Dermis lymphatic vessel endothelial cell (primary cell): ENCODE measurements around the gene ELSPBP1. TPM values are rescaled to one million over a fixed set of nuclear protein-coding genes. Genes with fewer than 3 reads are reported as not detected.

Experiments
- total RNA-seq: library from RNA; depleted of rRNA; stranded (reverse); fragments of >200 nt; gene quantifications from 2 replicates; pipeline ENCODE4 v1.2.1, GENCODE V29; 2014

Gene ELSPBP1
- total RNA-seq, result not detected in 2 replicates

GRCh38 chr19:47994209-47994802, at the start of gene ELSPBP1:
Gene ELSPBP1, plus strand, starts transcription at chr19:47994632. Its CDS starts 14,036 bp downstream, at chr19:48008668.

DNA sequence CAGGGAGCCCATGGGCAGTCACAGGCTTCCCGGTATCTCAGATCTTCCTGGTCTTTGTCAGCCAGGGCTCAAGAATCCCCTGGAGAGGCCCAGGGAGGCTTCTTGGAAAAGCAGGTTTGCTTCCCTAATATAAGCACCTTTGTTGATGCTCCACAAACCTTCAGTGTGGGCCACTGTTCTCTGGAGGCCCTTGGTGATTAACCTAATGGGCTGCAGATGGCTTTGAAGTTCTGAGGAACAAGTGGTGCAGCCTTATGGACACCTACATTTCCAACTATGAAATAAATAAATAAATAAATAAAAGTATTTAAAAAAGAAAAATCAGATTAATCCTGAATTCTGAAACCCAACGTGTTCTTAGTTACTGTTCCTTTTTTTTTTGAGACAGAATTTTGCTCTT, 2.4 kb upstream of the ELSPBP1 start, which contains the start of gene BSPH1:
TSS of gene BSPH1 (minus strand) at position 101 of the 400 bp plus-strand sequence. CDS start at position 12, 89 bp downstream.

DNA sequence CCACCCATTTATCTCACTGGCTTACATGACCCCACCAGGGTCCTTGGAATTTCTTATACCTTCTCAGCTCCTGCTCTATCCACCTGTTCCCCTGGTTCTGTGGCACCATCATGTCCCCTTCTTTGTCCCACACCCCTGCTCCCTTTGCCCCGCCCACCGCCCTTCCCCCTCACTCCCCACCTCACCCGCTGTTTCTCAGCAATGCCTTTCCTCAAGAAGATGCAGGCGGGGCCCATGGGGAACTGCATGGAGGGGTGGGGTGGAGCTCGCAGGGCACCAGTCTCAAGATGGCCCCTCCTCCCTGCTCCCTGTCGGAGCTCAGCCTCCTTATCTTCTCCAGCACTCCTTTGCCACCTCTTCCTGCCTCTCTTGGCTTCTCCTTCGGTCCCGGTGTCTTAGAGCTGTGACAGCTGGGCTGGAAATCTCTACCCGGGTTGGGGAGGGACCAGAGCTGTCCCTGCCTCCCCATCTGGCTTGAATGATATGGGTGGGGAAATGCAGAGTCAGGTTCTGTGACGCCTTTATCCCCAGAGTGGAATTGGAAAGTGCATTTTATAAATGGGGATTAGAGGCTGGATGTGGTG, 49.3 kb downstream of the ELSPBP1 start, which contains the start of gene CABP5:
TSS of gene CABP5 (minus strand) at position 405 of the 584 bp plus-strand sequence. CDS start at position 248, 157 bp downstream.

Other genes with a start within 250 kb of the ELSPBP1 start
- 82.9 and 109 TPM in 2 replicates for gene NOP53, start 249.1 kb upstream of the ELSPBP1 start, total RNA-seq
- 213 and 450 TPM in 2 replicates for gene SELENOW, start 215.9 kb upstream of the ELSPBP1 start, total RNA-seq
- gene TPRX1, start 190.1 kb upstream of the ELSPBP1 start, total RNA-seq, result not detected in 2 replicates
- gene CRX, start 172.7 kb upstream of the ELSPBP1 start, total RNA-seq, result not detected in 2 replicates
- gene TPRX2, start 135.4 kb upstream of the ELSPBP1 start, total RNA-seq, result not detected in 2 replicates
- not detected in 2 replicates for gene SULT2A1, start 108.3 kb upstream of the ELSPBP1 start, total RNA-seq
- gene BSPH1, start 2.5 kb upstream of the ELSPBP1 start, total RNA-seq, result not detected in 2 replicates
- not detected in 2 replicates for gene CABP5, start 49.4 kb downstream of the ELSPBP1 start, total RNA-seq
- gene PLA2G4C, start 116.2 kb downstream of the ELSPBP1 start, total RNA-seq, result 34.8 and 64.0 TPM in 2 replicates
- 17.9 and 18.7 TPM in 2 replicates for gene LIG1, start 175.7 kb downstream of the ELSPBP1 start, total RNA-seq
- gene ZSWIM9, start 176.0 kb downstream of the ELSPBP1 start, total RNA-seq, result 2.3 and 2.9 TPM in 2 replicates